IMR-90 (cell line): ENCODE measurements around the gene ZNF532. TPM values are rescaled to one million over a fixed set of nuclear protein-coding genes. Genes with fewer than 3 reads are reported as not detected.

ENCODE experiments used
- ATAC-seq: fragments of 200-7000 bp; cut with Tn5 transposase; 2 replicates; pipeline ENCODE4 v1.9.1; 2020; ENCODE audit warnings: low read depth, mild to moderate bottlenecking, moderate library complexity
- BruUV-seq: library from RNA; stranded (reverse); fragments of 400-500 nt; replicated peaks from 2 replicates; lab custom pipeline; 2021; lab: Mats Ljungman, UMichigan
- CTCF ChIA-PET: fragments of 300-600 bp; formaldehyde crosslinking; extraction: SDS; loops from one replicate; lab custom pipeline; 2021; ENCODE audit warnings: antibody characterized with exemption; lab: Yijun Ruan, JAX
- POLR2A ChIA-PET: fragments of 300-600 bp; sonication (Branson Sonifier 250); formaldehyde crosslinking; loops from one replicate; lab custom pipeline; 2022; ENCODE audit warnings: antibody characterized with exemption; ENCODE audit not compliant: unreplicated experiment; lab: Charles Lee
- DNase-seq: peaks from one replicate; pipeline ENCODE4 v3.0.0; 2013
- H2AFZ ChIP-seq: replicated peaks from 2 replicates; pipeline ENCODE3; 2013; ENCODE audit warnings: low read length, mild to moderate bottlenecking; ENCODE audit not compliant: poor library complexity
- H2AK5ac ChIP-seq: 2 replicates; pipeline ENCODE4 v1.6.1; 2013; ENCODE audit warnings: low read depth, low read length, inconsistent platforms
- H2AK9ac ChIP-seq: replicated peaks from 2 replicates; pipeline ENCODE3; 2013; ENCODE audit warnings: mild to moderate bottlenecking, low read depth, low read length, moderate library complexity; ENCODE audit not compliant: poor library complexity
- H2BK120ac ChIP-seq: 2 replicates; pipeline ENCODE4 v1.6.1; 2013; ENCODE audit warnings: low read depth, low read length, inconsistent platforms
- H2BK15ac ChIP-seq: 3 replicates; pipeline ENCODE4 v1.6.1; 2013; ENCODE audit warnings: low read depth, low read length, inconsistent platforms
- H2BK20ac ChIP-seq: 2 replicates; pipeline ENCODE4 v1.6.1; 2013; ENCODE audit warnings: low read depth, mild to moderate bottlenecking, inconsistent platforms, low read length, moderate library complexity
- H2BK5ac ChIP-seq: 2 replicates; pipeline ENCODE4 v1.6.1; 2013; ENCODE audit warnings: mild to moderate bottlenecking, low read depth, low read length, inconsistent platforms; ENCODE audit not compliant: poor library complexity, severe bottlenecking
- H3K14ac ChIP-seq: replicated peaks from 2 replicates; pipeline ENCODE4 v1.6.1; 2013; ENCODE audit warnings: low read depth, low read length, inconsistent platforms
- H3K18ac ChIP-seq: 2 replicates; pipeline ENCODE4 v1.6.1; 2013; ENCODE audit warnings: low read depth, low read length, control low read depth
- H3K23ac ChIP-seq: 2 replicates; pipeline ENCODE4 v1.6.1; 2013; ENCODE audit warnings: low read depth, low read length, inconsistent platforms
- H3K27ac ChIP-seq: 2 replicates; pipeline ENCODE4 v1.5.1; 2013; ENCODE audit warnings: mild to moderate bottlenecking, control low read depth, low read length; ENCODE audit not compliant: insufficient read depth
- H3K27me3 ChIP-seq: 2 replicates; pipeline ENCODE4 v1.6.1; 2013; ENCODE audit warnings: low read length; ENCODE audit not compliant: control insufficient read depth, insufficient read depth
- H3K36me3 ChIP-seq: 2 replicates; pipeline ENCODE4 v1.6.1; 2013; ENCODE audit warnings: low read length, mixed read lengths; ENCODE audit not compliant: control insufficient read depth, insufficient read depth
- H3K4ac ChIP-seq: 2 replicates; pipeline ENCODE4 v1.6.1; 2013; ENCODE audit warnings: low read depth, low read length, inconsistent platforms
- H3K4me1 ChIP-seq: 2 replicates; pipeline ENCODE4 v1.6.1; 2013; ENCODE audit warnings: low read length, mixed read lengths; ENCODE audit not compliant: control insufficient read depth, insufficient read depth
- H3K4me2 ChIP-seq: 2 replicates; pipeline ENCODE4 v1.6.1; 2013; ENCODE audit warnings: low read depth, mild to moderate bottlenecking, control low read depth, low read length, moderate library complexity
- H3K4me3 ChIP-seq: 2 replicates; pipeline ENCODE4 v1.5.1; 2013; ENCODE audit warnings: low read depth, mild to moderate bottlenecking, control low read depth, low read length, moderate library complexity; ENCODE audit not compliant: insufficient read depth
- H3K56ac ChIP-seq: 2 replicates; pipeline ENCODE4 v1.6.1; 2013; ENCODE audit warnings: low read length, inconsistent platforms; ENCODE audit not compliant: insufficient read depth; ENCODE audit errors: extremely low read depth
- H3K79me1 ChIP-seq, 2 experiments: 2 replicates each; pipeline ENCODE4 v1.6.1; 2013; ENCODE audit warnings: low read length in 2 of 2, inconsistent platforms in 1 of 2, low read depth in 1 of 2
- H3K9ac ChIP-seq: 2 replicates; pipeline ENCODE4 v1.6.1; 2013; ENCODE audit warnings: low read depth, low read length, control low read depth
- H3K9me1 ChIP-seq: 2 replicates; pipeline ENCODE4 v1.6.1; 2013; ENCODE audit warnings: low read length, inconsistent platforms; ENCODE audit not compliant: insufficient read depth
- H3K9me3 ChIP-seq: 2 replicates; pipeline ENCODE4 v1.6.1; 2013; ENCODE audit warnings: low read length; ENCODE audit not compliant: control insufficient read depth, insufficient read depth
- H4K20me1 ChIP-seq: 2 replicates; pipeline ENCODE4 v1.6.1; 2013; ENCODE audit warnings: low read length, inconsistent platforms; ENCODE audit not compliant: insufficient read depth
- H4K5ac ChIP-seq: 2 replicates; pipeline ENCODE4 v1.6.1; 2013; ENCODE audit warnings: mild to moderate bottlenecking, low read depth, low read length, control low read depth
- H4K8ac ChIP-seq, 2 experiments: 2 replicates each; pipeline ENCODE4 v1.6.1; 2013; ENCODE audit warnings: low read depth in 2 of 2, low read length in 2 of 2, control low read depth in 1 of 2, inconsistent platforms in 1 of 2
- H4K91ac ChIP-seq: 2 replicates; pipeline ENCODE4 v1.6.1; 2013; ENCODE audit warnings: low read depth, low read length, inconsistent platforms; ENCODE audit not compliant: insufficient read depth
- BHLHE40 ChIP-seq: fragments of 150-350 bp; IDR thresholded peaks from 2 replicates; pipeline ENCODE4 v1.6.1; 2016; ENCODE audit warnings: mild to moderate bottlenecking, low read depth, low read length
- CEBPB ChIP-seq: IDR thresholded peaks from 2 replicates; pipeline ENCODE4 v1.6.1; 2012; ENCODE audit warnings: low read depth, low read length, improper control_type of control experiment
- CHD1 ChIP-seq: IDR thresholded peaks from 2 replicates; pipeline ENCODE4 v1.6.1; 2012; ENCODE audit warnings: low read depth, low read length, improper control_type of control experiment
- CTCF ChIP-seq: conservative IDR thresholded peaks from 2 replicates; pipeline ENCODE4 v1.5.1; 2012; ENCODE audit warnings: mild to moderate bottlenecking, low read depth, low read length, improper control_type of control experiment
- FOS ChIP-seq: fragments of 150-350 bp; IDR thresholded peaks from 2 replicates; pipeline ENCODE4 v1.6.1; 2016; ENCODE audit warnings: low read depth, low read length
- MAFK ChIP-seq: IDR thresholded peaks from 2 replicates; pipeline ENCODE4 v1.6.1; 2012; ENCODE audit warnings: low read depth, low read length, improper control_type of control experiment
- MAZ ChIP-seq: IDR thresholded peaks from 2 replicates; pipeline ENCODE4 v1.6.1; 2012; ENCODE audit warnings: low read depth, mild to moderate bottlenecking, low read length, improper control_type of control experiment, moderate library complexity, borderline replicate concordance
- MXI1 ChIP-seq: IDR thresholded peaks from 2 replicates; pipeline ENCODE4 v1.6.1; 2012; ENCODE audit warnings: low read depth, mild to moderate bottlenecking, low read length, moderate library complexity, borderline replicate concordance
- NFE2L2 ChIP-seq: fragments of 150-350 bp; IDR thresholded peaks from 2 replicates; pipeline ENCODE4 v1.6.1; 2016; ENCODE audit warnings: low read depth, mild to moderate bottlenecking, low read length
- POLR2A ChIP-seq: IDR thresholded peaks from 2 replicates; pipeline ENCODE4 v1.6.1; 2012; ENCODE audit warnings: mild to moderate bottlenecking, low read depth, low read length
- RAD21 ChIP-seq: IDR thresholded peaks from 2 replicates; pipeline ENCODE4 v1.6.1; 2012; ENCODE audit warnings: low read length, improper control_type of control experiment
- RCOR1 ChIP-seq: IDR thresholded peaks from 2 replicates; pipeline ENCODE4 v1.6.1; 2012; ENCODE audit warnings: mild to moderate bottlenecking, low read length, improper control_type of control experiment; ENCODE audit not compliant: insufficient replicate concordance
- RFX5 ChIP-seq: IDR thresholded peaks from 2 replicates; pipeline ENCODE4 v1.8.0; 2012; ENCODE audit warnings: low read depth, mild to moderate bottlenecking, low read length, moderate library complexity
- SMC3 ChIP-seq: fragments of 150-350 bp; IDR thresholded peaks from 2 replicates; pipeline ENCODE4 v1.6.1; 2016; ENCODE audit warnings: low read depth, mild to moderate bottlenecking, antibody characterized with exemption, low read length, moderate library complexity
- WGBS, 2 experiments: methylation state at CpG; one replicate each; pipeline versions ENCODE4 v1.1.5 to v1.1.7; 2013; ENCODE audit warnings: missing lambda C conversion rate in 2 of 2; ENCODE audit not compliant: insufficient read length in 1 of 2; ENCODE audit errors: extremely low coverage in 2 of 2; 5-methylcytosine and 5-hydroxymethylcytosine counted together
- dilution Hi-C: fragments of 300-500 bp; cut with HindIII; formaldehyde crosslinking; loops from one replicate; pipeline ENCODE4 v1.14.3; 2018; ENCODE audit warnings: low sequenced_read_pairs; ENCODE audit not compliant: unreplicated experiment
- in situ Hi-C: fragments of 300-500 bp; cut with MboI; formaldehyde crosslinking; loops from 3 replicates; pipeline ENCODE4 v1.14.3; 2019; ENCODE audit warnings: low sequenced_read_pairs, inconsistent platforms, mixed read lengths
- intact Hi-C: fragments of 100-400 bp; cut with micrococcal nuclease; formaldehyde crosslinking; loops from 2 replicates; pipeline ENCODE4 v1.10.0; 2022
- polyA plus RNA-seq, 3 experiments: library from polyadenylated mRNA; depleted of rRNA; stranded (reverse); fragments of >200 nt; gene quantifications; 2 replicates each; pipeline ENCODE4 v1.2.3, GENCODE V29; 2012; ENCODE audit warnings: low replicate concordance in 1 of 3
- total RNA-seq: library from RNA; depleted of rRNA; stranded (reverse); fragments of >200 nt; gene quantifications from 2 replicates; pipeline ENCODE4 v1.2.3, GENCODE V29; 2012
- TF ChIP-seq, protein P1 (sequence below): fragments of 150-350 bp; IDR thresholded peaks from 2 replicates; pipeline ENCODE4 v1.6.1; 2017; ENCODE audit warnings: mild to moderate bottlenecking, antibody characterized with exemption, low read length, low read depth
- TF ChIP-seq, protein P2 (sequence below): fragments of 150-350 bp; IDR thresholded peaks from 2 replicates; pipeline ENCODE4 v1.6.1; 2016; ENCODE audit warnings: low read depth, mild to moderate bottlenecking, low read length, moderate library complexity, borderline replicate concordance

Gene ZNF532
- total and polyA plus RNA-seq, 2 of the 4 experiments (the other 2 are of a cell fraction), result 29.9 to 45.8 TPM

- no peak overlapping the region for H2BK20ac ChIP-seq
- H3K9ac ChIP-seq, result no peak overlapping the region
- POLR2A ChIA-PET, result no interaction called here
- H2BK5ac ChIP-seq, result no peak overlapping the region
- no CpG with 5 or more reads among the region's 12 CpGs for WGBS, 2 experiments
- no peak overlapping the region for H3K4ac ChIP-seq
- H3K27ac ChIP-seq, result no peak overlapping the region
- H4K8ac ChIP-seq, result no peak overlapping the region
- no peaks in the 10 kb centered on the region for H3K79me1 ChIP-seq
- TF ChIP-seq RAD21, result no peak
- TF ChIP-seq RCOR1, result no peak
- TF ChIP-seq BHLHE40, result no peak
- no peak for TF ChIP-seq SMC3
- TF ChIP-seq, protein P1, sequence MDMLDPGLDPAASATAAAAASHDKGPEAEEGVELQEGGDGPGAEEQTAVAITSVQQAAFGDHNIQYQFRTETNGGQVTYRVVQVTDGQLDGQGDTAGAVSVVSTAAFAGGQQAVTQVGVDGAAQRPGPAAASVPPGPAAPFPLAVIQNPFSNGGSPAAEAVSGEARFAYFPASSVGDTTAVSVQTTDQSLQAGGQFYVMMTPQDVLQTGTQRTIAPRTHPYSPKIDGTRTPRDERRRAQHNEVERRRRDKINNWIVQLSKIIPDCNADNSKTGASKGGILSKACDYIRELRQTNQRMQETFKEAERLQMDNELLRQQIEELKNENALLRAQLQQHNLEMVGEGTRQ, result no peak
- TF ChIP-seq FOS, result no peak
- TF ChIP-seq, protein P2, sequence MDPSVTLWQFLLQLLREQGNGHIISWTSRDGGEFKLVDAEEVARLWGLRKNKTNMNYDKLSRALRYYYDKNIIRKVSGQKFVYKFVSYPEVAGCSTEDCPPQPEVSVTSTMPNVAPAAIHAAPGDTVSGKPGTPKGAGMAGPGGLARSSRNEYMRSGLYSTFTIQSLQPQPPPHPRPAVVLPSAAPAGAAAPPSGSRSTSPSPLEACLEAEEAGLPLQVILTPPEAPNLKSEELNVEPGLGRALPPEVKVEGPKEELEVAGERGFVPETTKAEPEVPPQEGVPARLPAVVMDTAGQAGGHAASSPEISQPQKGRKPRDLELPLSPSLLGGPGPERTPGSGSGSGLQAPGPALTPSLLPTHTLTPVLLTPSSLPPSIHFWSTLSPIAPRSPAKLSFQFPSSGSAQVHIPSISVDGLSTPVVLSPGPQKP, result no peak
- TF ChIP-seq CTCF, result no peak
- TF ChIP-seq CHD1, result no peak
- no peak for TF ChIP-seq MXI1
- no peak for TF ChIP-seq MAFK
- no peak for TF ChIP-seq CEBPB
- no peak for TF ChIP-seq NFE2L2
- no peak for TF ChIP-seq POLR2A
- no peak for TF ChIP-seq RFX5
- TF ChIP-seq MAZ, result no peak
- H2AK5ac ChIP-seq, result no peak overlapping the region
- no peak overlapping the region for H2BK120ac ChIP-seq
- intact Hi-C loops, result no loop called here
- ATAC-seq (no peak), DNase-seq (no peak)
- H3K9me3 ChIP-seq, result no peaks in the 10 kb centered on the region; the same call in 1 of the 2 replicates
- CTCF ChIA-PET, result no interaction called here
- H3K56ac ChIP-seq, result no peak overlapping the region
- no peak overlapping the region for H3K18ac ChIP-seq
- H4K20me1 ChIP-seq, result no peaks in the 10 kb centered on the region
- H2AK9ac ChIP-seq, result no peak overlapping the region
- no peak overlapping the region for H3K4me3 ChIP-seq
- dilution Hi-C loops, result no loop called here
- no TSS peak for BruUV-seq
- no peaks in the 10 kb centered on the region for H3K27me3 ChIP-seq
- H2AFZ ChIP-seq, result no peak overlapping the region
- in situ Hi-C loops, result no loop called here
- no peaks in the 10 kb centered on the region for H3K9me1 ChIP-seq
- no peak overlapping the region for H3K14ac ChIP-seq
- no peak overlapping the region for H4K5ac ChIP-seq
- no peak overlapping the region for H3K23ac ChIP-seq
- no peak overlapping the region for H4K91ac ChIP-seq
- H3K4me1 ChIP-seq, result no peaks in the 10 kb centered on the region
- H3K4me2 ChIP-seq, result no peak overlapping the region
- H3K36me3 ChIP-seq, result no peaks in the 10 kb centered on the region
- H2BK15ac ChIP-seq, result no peak overlapping the region
These were observed 36.1 kb upstream of the ZNF532 start for GRCh38 chr18:58828399-58829121.
